Activated naive CD8-positive, alpha-beta T cell treated with anti-CD3 and anti-CD28 coated beads, Interleukin-2, amount 50 U/mL, for 24 hours (primary cell): ENCODE measurements around the gene ZSCAN10.

Source experiments
- ATAC-seq: fragments of 150-1000 bp; cut with Tn5 transposase; one replicate; pipeline ENCODE4 v1.10.0; 2021
- DNase-seq: peaks from one replicate; pipeline ENCODE4 v3.0.0; 2021
- H3K27ac Mint-ChIP-seq: one replicate; pipeline ENCODE4 v1.8.0; 2021; ENCODE audit warnings: mild to moderate bottlenecking, mixed read lengths
- H3K27me3 Mint-ChIP-seq: one replicate; pipeline ENCODE4 v1.8.0; 2021; ENCODE audit warnings: mixed read lengths
- H3K36me3 Mint-ChIP-seq: one replicate; pipeline ENCODE4 v1.8.0; 2021; ENCODE audit warnings: low read depth, mixed read lengths
- H3K4me1 Mint-ChIP-seq: one replicate; pipeline ENCODE4 v1.8.0; 2021; ENCODE audit warnings: mixed read lengths
- H3K4me3 Mint-ChIP-seq: one replicate; pipeline ENCODE4 v1.8.0; 2021; ENCODE audit warnings: mild to moderate bottlenecking, moderate library complexity, mixed read lengths
- H3K9me3 Mint-ChIP-seq: one replicate; pipeline ENCODE4 v1.8.0; 2021; ENCODE audit warnings: mixed read lengths

Gene ZSCAN10

GRCh38 chr16:3101841-3102470, 2.9 kb upstream of the ZSCAN10 start:
- DNase-seq (peak; percentile 33), ATAC-seq (no peak)
- peaks cover 4% of the 10 kb centered on the region for H3K27me3 Mint-ChIP-seq
- no peak overlapping the region for H3K27ac Mint-ChIP-seq
- no peaks in the 10 kb centered on the region for H3K36me3 Mint-ChIP-seq
- H3K4me3 Mint-ChIP-seq = peak overlapping the region; percentile 74
- H3K4me1 Mint-ChIP-seq = peaks cover 38% of the 10 kb centered on the region
- no peaks in the 10 kb centered on the region for H3K9me3 Mint-ChIP-seq

- H3K27me3 Mint-ChIP-seq = peaks cover 4% of the 10 kb centered on the region
- ATAC-seq (no peak), DNase-seq (peak; percentile 57)
- H3K4me1 Mint-ChIP-seq = peaks cover 36% of the 10 kb centered on the region
- H3K27ac Mint-ChIP-seq = peak overlapping the region; percentile 77
- H3K4me3 Mint-ChIP-seq = peak overlapping the region; percentile 74
- H3K9me3 Mint-ChIP-seq = no peaks in the 10 kb centered on the region
- no peaks in the 10 kb centered on the region for H3K36me3 Mint-ChIP-seq
These were observed 2.1 kb upstream of the ZSCAN10 start for GRCh38 chr16:3101018-3101840.

GRCh38 chr16:3099732-3100499, 822 bp upstream of the ZSCAN10 start:
- H3K9me3 Mint-ChIP-seq = no peaks in the 10 kb centered on the region
- H3K27me3 Mint-ChIP-seq = peaks cover 4% of the 10 kb centered on the region
- ATAC-seq = peak; percentile 77
- peak overlapping the region; percentile 82 for H3K27ac Mint-ChIP-seq
- H3K4me3 Mint-ChIP-seq = peak overlapping the region; percentile 71
- H3K4me1 Mint-ChIP-seq = peaks cover 35% of the 10 kb centered on the region
- H3K36me3 Mint-ChIP-seq = no peaks in the 10 kb centered on the region
- DNase-seq = peak; percentile 94

GRCh38 chr16:3099395-3099731, 269 bp upstream of the ZSCAN10 start:
- no peak for DNase-seq
- Mint-ChIP-seq H3K4me3 (no peak overlapping the region), H3K27me3 (peaks cover 4% of the 10 kb centered on the region), H3K9me3 (no peaks in the 10 kb centered on the region), H3K27ac (no peak overlapping the region), H3K4me1 (peaks cover 40% of the 10 kb centered on the region), H3K36me3 (no peaks in the 10 kb centered on the region)
- ATAC-seq = no peak

GRCh38 chr16:3097266-3097665, 1.8 kb downstream of the ZSCAN10 start:
- Mint-ChIP-seq H3K27me3 (peaks cover 4% of the 10 kb centered on the region), H3K36me3 (no peaks in the 10 kb centered on the region), H3K4me1 (peaks cover 38% of the 10 kb centered on the region), H3K27ac (no peak overlapping the region), H3K9me3 (no peaks in the 10 kb centered on the region), H3K4me3 (no peak overlapping the region)
- no peak for ATAC-seq
- DNase-seq = no peak

GRCh38 chr16:3096362-3096761, 2.7 kb downstream of the ZSCAN10 start:
- Mint-ChIP-seq H3K9me3 (no peaks in the 10 kb centered on the region), H3K27me3 (peaks cover 4% of the 10 kb centered on the region), H3K4me3 (no peak overlapping the region), H3K4me1 (peaks cover 29% of the 10 kb centered on the region), H3K36me3 (no peaks in the 10 kb centered on the region), H3K27ac (no peak overlapping the region)
- ATAC-seq = no peak
- DNase-seq = no peak

- no peak overlapping the region for H3K27ac Mint-ChIP-seq
- ATAC-seq (peak; percentile 87), DNase-seq (peak; percentile 71)
- H3K4me1 Mint-ChIP-seq = peaks cover 28% of the 10 kb centered on the region
- H3K36me3 Mint-ChIP-seq = no peaks in the 10 kb centered on the region
- H3K27me3 Mint-ChIP-seq = peaks cover 4% of the 10 kb centered on the region
- H3K4me3 Mint-ChIP-seq = no peak overlapping the region
- H3K9me3 Mint-ChIP-seq = no peaks in the 10 kb centered on the region
These were observed 3.2 kb downstream of the ZSCAN10 start for GRCh38 chr16:3095869-3096268.

GRCh38 chr16:3094289-3095027, 4.6 kb downstream of the ZSCAN10 start:
- H3K36me3 Mint-ChIP-seq = no peaks in the 10 kb centered on the region
- H3K27ac Mint-ChIP-seq = peak overlapping the region; percentile 0
- peaks cover 4% of the 10 kb centered on the region for H3K27me3 Mint-ChIP-seq
- H3K4me3 Mint-ChIP-seq = no peak overlapping the region
- peak; percentile 62 for DNase-seq
- no peaks in the 10 kb centered on the region for H3K9me3 Mint-ChIP-seq
- peak; percentile 18 for ATAC-seq
- peaks cover 22% of the 10 kb centered on the region for H3K4me1 Mint-ChIP-seq

GRCh38 chr16:3092501-3092941, 6.6 kb downstream of the ZSCAN10 start:
- Mint-ChIP-seq H3K36me3 (no peaks in the 10 kb centered on the region), H3K4me3 (no peak overlapping the region), H3K4me1 (peaks cover 27% of the 10 kb centered on the region), H3K9me3 (no peaks in the 10 kb centered on the region), H3K27me3 (no peaks in the 10 kb centered on the region), H3K27ac (no peak overlapping the region)
- ATAC-seq (no peak), DNase-seq (no peak)

- Mint-ChIP-seq H3K4me3 (no peak overlapping the region), H3K36me3 (no peaks in the 10 kb centered on the region), H3K27me3 (no peaks in the 10 kb centered on the region), H3K9me3 (no peaks in the 10 kb centered on the region), H3K27ac (no peak overlapping the region), H3K4me1 (peaks cover 32% of the 10 kb centered on the region)
- ATAC-seq (no peak), DNase-seq (no peak)
These were observed 7.5 kb downstream of the ZSCAN10 start for GRCh38 chr16:3091551-3091950.

GRCh38 chr16:3089717-3090592, 9.1 kb downstream of the ZSCAN10 start:
- H3K36me3 Mint-ChIP-seq = no peaks in the 10 kb centered on the region
- ATAC-seq (no peak), DNase-seq (no peak)
- H3K4me1 Mint-ChIP-seq = peaks cover 25% of the 10 kb centered on the region
- no peaks in the 10 kb centered on the region for H3K27me3 Mint-ChIP-seq
- H3K27ac Mint-ChIP-seq = no peak overlapping the region
- H3K4me3 Mint-ChIP-seq = no peak overlapping the region
- H3K9me3 Mint-ChIP-seq = no peaks in the 10 kb centered on the region

- Mint-ChIP-seq H3K9me3 (no peaks in the 10 kb centered on the region), H3K4me3 (no peak overlapping the region), H3K27me3 (no peaks in the 10 kb centered on the region), H3K27ac (no peak overlapping the region), H3K36me3 (no peaks in the 10 kb centered on the region), H3K4me1 (peaks cover 19% of the 10 kb centered on the region)
- DNase-seq = no peak
- no peak for ATAC-seq
These were observed 10.0 kb downstream of the ZSCAN10 start for GRCh38 chr16:3088925-3089716.

GRCh38 chr16:3088450-3088849, 10.6 kb downstream of the ZSCAN10 start:
- DNase-seq (no peak), ATAC-seq (no peak)
- Mint-ChIP-seq H3K4me3 (no peak overlapping the region), H3K36me3 (no peaks in the 10 kb centered on the region), H3K27ac (no peak overlapping the region), H3K27me3 (no peaks in the 10 kb centered on the region), H3K9me3 (no peaks in the 10 kb centered on the region), H3K4me1 (peaks cover 19% of the 10 kb centered on the region)
